Right forelimb (tissue), 1 donor: ENCODE measurements around the gene PRR36.

Experiments
- DNase-seq: peaks from one replicate; pipeline ENCODE4 v3.0.0-alpha.2; 2018

Gene PRR36

GRCh38 chr19:7912697-7913564 lies 38.7 kb upstream of the PRR36 start:
- no peak for DNase-seq

GRCh38 chr19:7912144-7912696 lies 38.0 kb upstream of the PRR36 start:
- no peak for DNase-seq

GRCh38 chr19:7911508-7912143 lies 37.4 kb upstream of the PRR36 start:
- no peak for DNase-seq

GRCh38 chr19:7910321-7911161 lies 36.4 kb upstream of the PRR36 start:
- DNase-seq, result no peak

GRCh38 chr19:7909471-7910067 lies 35.4 kb upstream of the PRR36 start:
- no peak for DNase-seq

- DNase-seq, result no peak
These were observed 34.7 kb upstream of the PRR36 start for GRCh38 chr19:7908742-7909461.

GRCh38 chr19:7908078-7908699 lies 34.0 kb upstream of the PRR36 start:
- no peak for DNase-seq

GRCh38 chr19:7907544-7907943 lies 33.4 kb upstream of the PRR36 start:
- no peak for DNase-seq

GRCh38 chr19:7907122-7907521 lies 32.9 kb upstream of the PRR36 start:
- no peak for DNase-seq

GRCh38 chr19:7905859-7906258 lies 31.7 kb upstream of the PRR36 start:
- no peak for DNase-seq

GRCh38 chr19:7905268-7905667 lies 31.1 kb upstream of the PRR36 start:
- no peak for DNase-seq

GRCh38 chr19:7904074-7905020 lies 30.2 kb upstream of the PRR36 start:
- DNase-seq, result no peak

GRCh38 chr19:7903244-7904073 lies 29.3 kb upstream of the PRR36 start, which contains the start of gene MAP2K7:
MAP2K7 (plus strand) TSS chr19:7903877; CDS start chr19:7903945, 68 bp downstream.
- DNase-seq, result peak; percentile 100

- no peak for DNase-seq
These were observed 28.6 kb upstream of the PRR36 start for GRCh38 chr19:7902796-7903243.

GRCh38 chr19:7901337-7901736 lies 27.1 kb upstream of the PRR36 start:
- DNase-seq, result no peak

- DNase-seq, result no peak
These were observed 26.7 kb upstream of the PRR36 start for GRCh38 chr19:7900931-7901330.

- DNase-seq, result no peak
These were observed 26.2 kb upstream of the PRR36 start for GRCh38 chr19:7900401-7900870.

- no peak for DNase-seq
These were observed 25.7 kb upstream of the PRR36 start for GRCh38 chr19:7899751-7900378.

GRCh38 chr19:7898967-7899366 lies 24.8 kb upstream of the PRR36 start:
- DNase-seq, result no peak
